ENCODE measurements around the gene ANKRD16. TPM values are rescaled to one million over a fixed set of nuclear protein-coding genes. Genes with fewer than 3 reads are reported as not detected.
A peak's percentile ranks its signal among the peaks of the same experiment; 100 is the strongest.

ANKRD16 gene
- total RNA-seq, 3 donors from 2014 or later (not counting 1 experiment from before 2014, with no cell fraction given) = 2.6 to 3.1 (median 3.0) TPM

DNA sequence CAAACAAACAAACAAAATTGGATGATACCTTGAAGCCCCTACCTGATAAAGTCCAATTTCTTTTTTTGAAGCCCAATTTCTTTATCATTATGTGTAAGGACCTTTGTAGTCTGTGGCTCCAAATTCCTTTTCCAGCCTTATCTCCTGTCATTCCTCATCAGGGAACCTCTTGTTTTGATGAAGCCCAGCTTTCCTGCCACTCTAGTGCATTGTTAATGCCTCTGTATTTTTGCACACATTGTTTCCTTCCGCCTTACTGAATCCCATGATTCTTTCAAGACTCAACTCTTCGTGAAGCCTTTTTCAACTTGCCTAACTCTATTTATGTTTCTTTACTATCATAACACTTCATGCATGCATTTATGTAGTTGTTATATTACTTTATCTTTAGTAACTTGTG is 3.6 kb upstream of the ANKRD16 start:
- Mint-ChIP-seq H3K4me3 (peak overlapping the region; percentile 1), H3K9me3 (no peaks in the 10 kb centered on the region), H3K27ac (no peak overlapping the region), H3K36me3 (no peaks in the 10 kb centered on the region), H3K27me3 (ENCODE audit: low read depth in 2 of 2) (no peaks in the 10 kb centered on the region), H3K4me1 (peaks cover 55 to 65% of the 10 kb centered on the region in 2 donors)
- DNase-seq (no peak), ATAC-seq (no peak)
- Histone ChIP-seq H3K4me3 (ENCODE audit: low read length) (no peak overlapping the region), H3K4me1 (ENCODE audit: control insufficient read depth, insufficient read depth, low read length) (peaks cover 30% of the 10 kb centered on the region), H3K27me3 (ENCODE audit: control insufficient read depth, insufficient read depth, low read length) (no peaks in the 10 kb centered on the region), H3K9me3 (ENCODE audit: control insufficient read depth, insufficient read depth, low read length) (peaks cover 5% of the 10 kb centered on the region), H3K27ac (ENCODE audit: low read length) (no peak overlapping the region), H3K36me3 (ENCODE audit: control insufficient read depth, insufficient read depth, low read length) (peaks cover 17% of the 10 kb centered on the region)
- intact Hi-C loops (cut with micrococcal nuclease) = no loop called here
- WGBS (ENCODE audit: insufficient coverage) = 100% methylated on average over 2 of the region's 2 CpGs
- TF ChIP-seq, protein P1, sequence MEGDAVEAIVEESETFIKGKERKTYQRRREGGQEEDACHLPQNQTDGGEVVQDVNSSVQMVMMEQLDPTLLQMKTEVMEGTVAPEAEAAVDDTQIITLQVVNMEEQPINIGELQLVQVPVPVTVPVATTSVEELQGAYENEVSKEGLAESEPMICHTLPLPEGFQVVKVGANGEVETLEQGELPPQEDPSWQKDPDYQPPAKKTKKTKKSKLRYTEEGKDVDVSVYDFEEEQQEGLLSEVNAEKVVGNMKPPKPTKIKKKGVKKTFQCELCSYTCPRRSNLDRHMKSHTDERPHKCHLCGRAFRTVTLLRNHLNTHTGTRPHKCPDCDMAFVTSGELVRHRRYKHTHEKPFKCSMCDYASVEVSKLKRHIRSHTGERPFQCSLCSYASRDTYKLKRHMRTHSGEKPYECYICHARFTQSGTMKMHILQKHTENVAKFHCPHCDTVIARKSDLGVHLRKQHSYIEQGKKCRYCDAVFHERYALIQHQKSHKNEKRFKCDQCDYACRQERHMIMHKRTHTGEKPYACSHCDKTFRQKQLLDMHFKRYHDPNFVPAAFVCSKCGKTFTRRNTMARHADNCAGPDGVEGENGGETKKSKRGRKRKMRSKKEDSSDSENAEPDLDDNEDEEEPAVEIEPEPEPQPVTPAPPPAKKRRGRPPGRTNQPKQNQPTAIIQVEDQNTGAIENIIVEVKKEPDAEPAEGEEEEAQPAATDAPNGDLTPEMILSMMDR (IDR thresholded peaks at IDR 0.05) = no peak

DNA sequence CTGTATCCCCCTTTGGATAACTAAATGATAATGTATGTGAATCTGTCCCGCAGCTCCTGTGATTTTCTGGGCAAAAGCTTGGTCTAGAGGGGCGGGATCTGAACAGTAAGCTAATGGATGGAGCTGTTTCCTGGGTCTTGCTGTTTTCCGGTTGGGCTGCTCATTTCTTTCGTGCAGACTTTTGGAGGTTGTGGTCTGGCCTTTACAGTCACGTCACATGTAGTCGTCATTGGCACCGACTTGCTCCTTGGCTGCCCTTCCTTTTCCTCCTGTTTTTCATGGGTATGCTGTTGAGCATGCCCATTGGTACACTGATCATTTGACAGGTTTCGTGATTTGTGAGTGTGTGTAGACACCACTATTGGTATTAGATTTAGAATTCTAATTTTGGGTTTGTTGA is 2.3 kb upstream of the ANKRD16 start:
- TF ChIP-seq, protein P1 (IDR thresholded peaks at IDR 0.05) = no peak
- Mint-ChIP-seq H3K4me3 (peak overlapping the region; percentile 66), H3K36me3 (no peaks in the 10 kb centered on the region), H3K27me3 (ENCODE audit: low read depth in 2 of 2) (no peaks in the 10 kb centered on the region), H3K9me3 (no peaks in the 10 kb centered on the region), H3K27ac (peak overlapping the region in 1 of 2 donors; percentile 28), H3K4me1 (peaks cover 48 to 62% of the 10 kb centered on the region in 2 donors)
- peaks cover 35% of the 10 kb centered on the region for H3K4me1 ChIP-seq (ENCODE audit: control insufficient read depth, insufficient read depth, low read length)
- H3K9me3 ChIP-seq (ENCODE audit: control insufficient read depth, insufficient read depth, low read length) = no peaks in the 10 kb centered on the region
- no peak overlapping the region for H3K4me3 ChIP-seq (ENCODE audit: low read length)
- no peak for ATAC-seq
- peaks cover 17% of the 10 kb centered on the region for H3K36me3 ChIP-seq (ENCODE audit: control insufficient read depth, insufficient read depth, low read length)
- intact Hi-C loops (cut with micrococcal nuclease) = no loop called here
- peak in 1 of 2 donors; percentile 22 for DNase-seq
- H3K27me3 ChIP-seq (ENCODE audit: control insufficient read depth, insufficient read depth, low read length) = no peaks in the 10 kb centered on the region
- 94% methylated on average over 6 of the region's 8 CpGs for WGBS (ENCODE audit: insufficient coverage)
- no peak overlapping the region for H3K27ac ChIP-seq (ENCODE audit: low read length)

DNA sequence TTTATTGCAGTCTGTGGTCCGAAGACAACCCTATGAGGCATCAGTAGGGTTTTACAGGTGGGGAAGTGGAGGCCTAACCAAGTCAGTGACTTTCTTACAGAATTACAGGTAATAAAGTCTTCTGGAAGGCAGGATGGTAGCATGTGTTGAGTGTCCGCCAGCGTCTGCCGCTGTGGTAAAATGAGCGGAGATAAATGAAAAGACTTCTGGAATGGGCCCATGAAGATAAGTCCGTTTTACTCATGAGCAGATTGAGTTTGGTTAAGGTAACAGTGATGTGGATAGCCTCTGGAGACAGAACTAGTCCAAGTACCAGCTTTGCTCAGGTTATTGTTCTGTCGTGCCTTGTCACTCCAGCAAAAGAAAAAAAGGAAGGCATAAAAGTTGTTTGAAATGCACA is 1.3 kb upstream of the ANKRD16 start:
- peak overlapping the region; percentile 74 to 92 for H3K27ac Mint-ChIP-seq
- no peaks in the 10 kb centered on the region for H3K27me3 Mint-ChIP-seq (ENCODE audit: low read depth in 2 of 2)
- no peak for ATAC-seq
- H3K9me3 Mint-ChIP-seq = no peaks in the 10 kb centered on the region
- Histone ChIP-seq H3K27ac (ENCODE audit: low read length) (peak overlapping the region; percentile 6), H3K36me3 (ENCODE audit: control insufficient read depth, insufficient read depth, low read length) (peaks cover 17% of the 10 kb centered on the region), H3K27me3 (ENCODE audit: control insufficient read depth, insufficient read depth, low read length) (no peaks in the 10 kb centered on the region), H3K4me3 (ENCODE audit: low read length) (peak overlapping the region; percentile 45), H3K4me1 (ENCODE audit: control insufficient read depth, insufficient read depth, low read length) (peaks cover 30% of the 10 kb centered on the region), H3K9me3 (ENCODE audit: control insufficient read depth, insufficient read depth, low read length) (no peaks in the 10 kb centered on the region)
- intact Hi-C loops (cut with micrococcal nuclease) = loop anchor here (2.0 kb wide), 1 partner anchor 78 kb away; the partner anchor contains the start of gene GDI2
- WGBS (ENCODE audit: insufficient coverage) = 86% methylated on average over 7 of the region's 7 CpGs
- no peaks in the 10 kb centered on the region for H3K36me3 Mint-ChIP-seq
- DNase-seq = no peak
- TF ChIP-seq, protein P1 (IDR thresholded peaks at IDR 0.05) = no peak
- peaks cover 38 to 52% of the 10 kb centered on the region in 2 donors for H3K4me1 Mint-ChIP-seq
- peak overlapping the region; percentile 92 for H3K4me3 Mint-ChIP-seq

DNA sequence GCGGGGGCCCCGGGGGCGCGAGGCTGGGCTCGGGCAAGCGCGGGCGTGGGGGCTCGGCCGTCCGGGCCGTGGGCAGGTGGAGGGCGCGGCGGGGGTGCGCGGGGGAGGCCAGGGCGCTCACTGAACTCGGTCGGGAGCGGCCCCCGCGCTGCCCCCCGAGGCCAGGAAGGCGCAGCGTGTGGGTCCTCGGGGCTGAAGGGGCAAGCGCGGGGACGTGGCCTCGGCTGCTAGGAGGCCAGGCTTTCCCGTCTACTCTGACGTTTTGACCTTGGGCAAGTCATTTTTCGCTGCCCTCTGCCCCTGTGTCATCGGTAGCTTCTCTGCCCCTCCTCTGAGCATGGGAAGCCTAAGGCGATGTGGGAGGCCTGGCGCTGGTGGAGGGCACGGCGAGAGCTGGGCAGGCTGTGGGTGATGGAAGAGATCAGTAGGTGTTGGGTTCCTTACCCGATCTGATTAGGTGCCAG is 791 bp upstream of the ANKRD16 start:
- peak overlapping the region; percentile 92 for H3K4me3 Mint-ChIP-seq
- peaks cover 33 to 47% of the 10 kb centered on the region in 2 donors for H3K4me1 Mint-ChIP-seq
- no peaks in the 10 kb centered on the region for H3K36me3 Mint-ChIP-seq
- DNase-seq (peak in 1 of 2 donors; percentile 41), ATAC-seq (peak in 1 of 3 donors; percentile 3)
- under 1% methylated on average over 40 of the region's 40 CpGs for WGBS (ENCODE audit: insufficient coverage)
- peak overlapping the region; percentile 74 to 92 for H3K27ac Mint-ChIP-seq
- no peaks in the 10 kb centered on the region for H3K27me3 Mint-ChIP-seq (ENCODE audit: low read depth in 2 of 2)
- intact Hi-C loops (cut with micrococcal nuclease) = loop anchor here (2.0 kb wide), 1 partner anchor 78 kb away; the partner anchor contains the start of gene GDI2
- TF ChIP-seq, protein P1 (IDR thresholded peaks at IDR 0.05) = no peak
- H3K27ac ChIP-seq (ENCODE audit: low read length) = no peak overlapping the region
- H3K4me3 ChIP-seq (ENCODE audit: low read length) = peak overlapping the region; percentile 45
- peaks cover 25% of the 10 kb centered on the region for H3K4me1 ChIP-seq (ENCODE audit: control insufficient read depth, insufficient read depth, low read length)
- no peaks in the 10 kb centered on the region for H3K27me3 ChIP-seq (ENCODE audit: control insufficient read depth, insufficient read depth, low read length)
- no peaks in the 10 kb centered on the region for H3K9me3 ChIP-seq (ENCODE audit: control insufficient read depth, insufficient read depth, low read length)
- H3K9me3 Mint-ChIP-seq = no peaks in the 10 kb centered on the region
- peaks cover 19% of the 10 kb centered on the region for H3K36me3 ChIP-seq (ENCODE audit: control insufficient read depth, insufficient read depth, low read length)
